Left ventricle myocardium inferior (tissue), 1 donor: ENCODE measurements around the gene TACO1. TPM values are rescaled to one million over a fixed set of nuclear protein-coding genes. Genes with fewer than 3 reads are reported as not detected.

ENCODE experiments used
- DNase-seq: peaks from one replicate; pipeline ENCODE4 v3.0.0-alpha.2; 2020
- H3K27ac ChIP-seq: fragments of 200-600 bp; replicated peaks from 2 replicates; pipeline ENCODE4 v1.8.0; 2021
- H3K27me3 ChIP-seq: fragments of 200-600 bp; 2 replicates; pipeline ENCODE4 v1.8.0; 2021; ENCODE audit warnings: low read depth
- H3K36me3 ChIP-seq: fragments of 200-600 bp; 2 replicates; pipeline ENCODE4 v1.8.0; 2021
- H3K4me1 ChIP-seq: fragments of 200-600 bp; 2 replicates; pipeline ENCODE4 v1.8.0; 2021
- H3K4me3 ChIP-seq: fragments of 200-600 bp; 2 replicates; pipeline ENCODE4 v1.8.0; 2021; ENCODE audit warnings: mild to moderate bottlenecking, moderate library complexity
- H3K9me3 ChIP-seq: fragments of 200-600 bp; replicated peaks from 2 replicates; pipeline ENCODE4 v1.8.0; 2021
- intact Hi-C: fragments of 100-400 bp; cut with micrococcal nuclease; formaldehyde crosslinking; loops from one replicate; pipeline ENCODE4 v1.11.0; 2022
- total RNA-seq: library from RNA; stranded (reverse); fragmentation: NEBNext Ultra II Directional; extraction: Animal tissue kit (Norgen Biotek cat#: 25700); gene quantifications from one replicate; pipeline ENCODE4 v1.2.1, GENCODE V29; 2021
- TF ChIP-seq, protein P1 (sequence below): fragments of 200-600 bp; IDR thresholded peaks from 2 replicates; pipeline ENCODE4 v1.8.0; 2021; ENCODE audit warnings: antibody characterized with exemption, mild to moderate bottlenecking, borderline replicate concordance
- donor health status: DM: no; HTN: yes; CAD: no; lungs with severe emphysema.

The TACO1 gene
- total RNA-seq, 1 donor from 2014 or later = 44.7 TPM

DNA sequence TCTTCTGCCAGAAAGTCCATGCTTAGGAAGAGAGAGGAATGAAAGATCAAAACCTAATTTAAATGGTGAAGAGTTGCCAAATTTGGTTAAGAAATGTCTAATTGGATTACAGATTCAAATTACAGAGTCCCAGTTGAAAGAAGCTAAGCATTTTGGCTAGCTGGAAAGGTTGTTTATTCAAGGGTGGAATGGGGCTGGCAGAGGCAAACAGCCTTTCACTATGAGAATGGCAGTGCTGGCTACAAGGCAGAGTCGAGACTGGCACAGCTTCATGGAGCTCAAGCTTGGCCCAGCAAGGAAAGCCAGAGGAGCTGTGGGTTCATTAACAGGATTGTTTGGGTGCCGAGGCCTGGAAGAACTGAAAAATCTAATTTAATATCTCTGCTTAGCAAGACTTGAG, 35.1 kb downstream of the TACO1 start:
- intact Hi-C loops = no loop called here
- Histone ChIP-seq H3K9me3 (no peaks in the 10 kb centered on the region), H3K36me3 (peaks cover 42% of the 10 kb centered on the region), H3K4me3 (no peak overlapping the region), H3K27ac (peak overlapping the region; percentile 61), H3K27me3 (no peaks in the 10 kb centered on the region), H3K4me1 (peaks cover 66% of the 10 kb centered on the region)
- no peak for DNase-seq
- TF ChIP-seq, protein P1, sequence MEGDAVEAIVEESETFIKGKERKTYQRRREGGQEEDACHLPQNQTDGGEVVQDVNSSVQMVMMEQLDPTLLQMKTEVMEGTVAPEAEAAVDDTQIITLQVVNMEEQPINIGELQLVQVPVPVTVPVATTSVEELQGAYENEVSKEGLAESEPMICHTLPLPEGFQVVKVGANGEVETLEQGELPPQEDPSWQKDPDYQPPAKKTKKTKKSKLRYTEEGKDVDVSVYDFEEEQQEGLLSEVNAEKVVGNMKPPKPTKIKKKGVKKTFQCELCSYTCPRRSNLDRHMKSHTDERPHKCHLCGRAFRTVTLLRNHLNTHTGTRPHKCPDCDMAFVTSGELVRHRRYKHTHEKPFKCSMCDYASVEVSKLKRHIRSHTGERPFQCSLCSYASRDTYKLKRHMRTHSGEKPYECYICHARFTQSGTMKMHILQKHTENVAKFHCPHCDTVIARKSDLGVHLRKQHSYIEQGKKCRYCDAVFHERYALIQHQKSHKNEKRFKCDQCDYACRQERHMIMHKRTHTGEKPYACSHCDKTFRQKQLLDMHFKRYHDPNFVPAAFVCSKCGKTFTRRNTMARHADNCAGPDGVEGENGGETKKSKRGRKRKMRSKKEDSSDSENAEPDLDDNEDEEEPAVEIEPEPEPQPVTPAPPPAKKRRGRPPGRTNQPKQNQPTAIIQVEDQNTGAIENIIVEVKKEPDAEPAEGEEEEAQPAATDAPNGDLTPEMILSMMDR = no peak

DNA sequence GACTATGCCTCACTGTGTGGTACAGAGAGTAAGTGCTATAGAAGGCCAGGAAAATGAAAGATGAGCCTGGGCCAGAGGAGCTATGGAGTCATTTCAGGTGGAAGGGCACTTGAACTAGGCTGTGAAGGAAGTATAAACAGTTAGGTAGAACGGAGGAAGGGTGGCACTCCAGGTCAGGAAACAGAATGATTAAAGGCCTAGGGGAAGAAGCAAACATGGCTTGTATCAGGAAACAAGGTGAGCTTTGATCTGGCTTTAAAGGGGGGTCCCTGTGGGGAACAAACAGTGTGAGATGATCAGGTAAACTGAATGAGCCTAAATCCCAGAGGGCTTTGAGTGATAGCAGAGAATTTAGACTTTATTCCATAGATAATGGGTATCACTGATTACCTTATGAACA, 38.4 kb downstream of the TACO1 start:
- Histone ChIP-seq H3K9me3 (no peaks in the 10 kb centered on the region), H3K4me3 (no peak overlapping the region), H3K36me3 (peaks cover 41% of the 10 kb centered on the region), H3K27me3 (no peaks in the 10 kb centered on the region), H3K27ac (no peak overlapping the region), H3K4me1 (peaks cover 51% of the 10 kb centered on the region)
- DNase-seq = no peak
- intact Hi-C loops = no loop called here
- TF ChIP-seq, protein P1 = no peak

DNA sequence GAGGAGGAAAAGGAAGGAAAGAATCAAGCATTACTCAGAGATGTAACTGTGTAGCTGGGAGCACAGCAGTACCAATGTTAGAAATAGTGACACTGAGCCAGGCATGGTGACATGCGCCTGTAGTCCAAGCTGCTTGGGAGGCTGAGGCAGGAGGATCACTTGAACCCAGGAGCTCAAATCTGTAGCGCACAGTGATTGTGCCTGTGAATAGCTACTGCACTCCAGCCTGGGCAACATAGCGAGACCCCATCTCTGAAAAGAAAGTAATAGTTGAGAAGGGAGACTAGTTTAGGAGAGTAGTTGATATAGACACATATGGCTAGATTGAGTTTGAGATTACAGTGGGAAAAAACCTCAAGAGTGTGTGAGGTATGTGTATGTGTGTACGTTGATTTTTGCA, 39.3 kb downstream of the TACO1 start:
- TF ChIP-seq, protein P1 = no peak
- peaks cover 42% of the 10 kb centered on the region for H3K4me1 ChIP-seq
- no peak overlapping the region for H3K27ac ChIP-seq
- H3K36me3 ChIP-seq = peaks cover 32% of the 10 kb centered on the region
- H3K27me3 ChIP-seq = no peaks in the 10 kb centered on the region
- intact Hi-C loops = no loop called here
- no peaks in the 10 kb centered on the region for H3K9me3 ChIP-seq
- H3K4me3 ChIP-seq = no peak overlapping the region
- no peak for DNase-seq

DNA sequence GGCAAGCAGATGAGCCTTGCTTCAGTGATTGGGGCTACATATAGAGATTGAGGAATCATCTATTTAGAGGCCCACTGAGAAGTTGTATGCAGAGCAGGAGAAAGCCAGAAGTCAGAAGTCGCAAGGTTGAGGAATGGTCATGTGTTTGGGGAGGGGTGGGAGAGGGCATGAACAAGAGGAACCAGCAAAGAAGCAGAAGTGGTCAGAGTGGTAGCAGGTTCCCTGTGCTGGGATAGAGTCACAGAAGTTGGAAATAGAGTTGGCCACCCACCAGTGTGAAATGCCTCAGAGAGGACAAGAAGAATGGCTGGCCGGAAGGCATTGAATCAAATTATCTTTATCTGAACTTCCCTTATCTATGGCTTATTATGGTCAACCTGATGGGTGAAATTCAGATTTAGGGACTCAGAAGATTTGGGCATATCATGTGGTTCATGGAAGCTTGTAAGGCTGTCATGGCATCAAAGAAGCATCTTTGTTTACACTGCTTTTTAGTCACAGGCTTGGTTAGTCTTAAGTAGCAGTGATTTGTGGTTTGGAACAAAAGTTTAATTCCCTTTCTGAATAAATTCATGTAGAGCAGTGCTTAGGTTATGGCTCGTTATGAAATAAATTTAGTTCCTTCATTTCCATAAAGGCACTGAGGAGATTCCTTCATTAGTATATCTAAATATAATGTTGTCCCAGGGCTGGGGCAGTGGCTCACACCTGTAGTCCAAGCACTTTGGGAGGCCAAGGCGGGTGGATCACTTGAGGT, 41.2 kb downstream of the TACO1 start:
- Histone ChIP-seq H3K4me3 (no peak overlapping the region), H3K36me3 (peaks cover 31% of the 10 kb centered on the region), H3K27ac (no peak overlapping the region), H3K9me3 (no peaks in the 10 kb centered on the region), H3K4me1 (peaks cover 40% of the 10 kb centered on the region), H3K27me3 (no peaks in the 10 kb centered on the region)
- intact Hi-C loops = no loop called here
- TF ChIP-seq, protein P1 = no peak
- DNase-seq = no peak

DNA sequence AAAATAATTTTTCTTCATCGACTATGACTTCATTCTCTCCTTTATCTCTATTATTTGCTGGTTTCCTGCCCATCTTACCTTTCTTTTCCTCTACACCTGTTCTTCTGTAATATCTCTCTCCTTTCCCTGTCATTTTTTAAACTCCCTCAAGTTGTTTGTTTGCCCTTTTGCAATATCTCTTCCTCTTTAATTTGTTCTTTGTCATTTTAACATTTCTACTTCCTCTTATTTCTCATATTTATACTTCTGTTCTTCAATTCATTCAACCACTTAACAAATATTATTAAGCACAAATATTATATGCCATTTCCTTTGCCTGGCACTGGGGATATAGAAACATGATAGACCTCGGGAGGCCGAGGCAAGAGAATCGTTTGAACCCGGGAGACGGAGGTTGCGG, 44.2 kb downstream of the TACO1 start:
- DNase-seq = no peak
- intact Hi-C loops = no loop called here
- no peaks in the 10 kb centered on the region for H3K9me3 ChIP-seq
- H3K36me3 ChIP-seq = peaks cover 31% of the 10 kb centered on the region
- no peak overlapping the region for H3K4me3 ChIP-seq
- TF ChIP-seq, protein P1 = no peak
- H3K4me1 ChIP-seq = peaks cover 36% of the 10 kb centered on the region
- no peaks in the 10 kb centered on the region for H3K27me3 ChIP-seq
- no peak overlapping the region for H3K27ac ChIP-seq
